Smooth muscle cell (in vitro differentiated cells): ENCODE data around the gene KCNMB2. TPM values are rescaled to one million over a fixed set of nuclear protein-coding genes. Genes with fewer than 3 reads are reported as not detected.

Source experiments
- DNase-seq: peaks from one replicate; lab custom pipeline; 2025; ENCODE audit not compliant: unreplicated experiment; lab: John Stamatoyannopoulos, UW
- H2AFZ ChIP-seq: fragments of 200-600 bp; sonication (generic); 2 replicates; pipeline ENCODE4 v1.6.0; 2016; ENCODE audit warnings: antibody characterized with exemption, low read depth, mild to moderate bottlenecking
- H3F3A ChIP-seq: fragments of 200-600 bp; sonication (generic); 2 replicates; pipeline ENCODE4 v1.6.0; 2017; ENCODE audit warnings: antibody characterized with exemption, low read depth
- H3K27ac ChIP-seq: fragments of 200-600 bp; sonication (generic); 2 replicates; pipeline ENCODE4 v1.5.1; 2016; ENCODE audit warnings: low read depth, mild to moderate bottlenecking
- H3K27me3 ChIP-seq: fragments of 200-600 bp; sonication (generic); 2 replicates; pipeline ENCODE4 v1.6.1; 2016; ENCODE audit warnings: low read depth, mild to moderate bottlenecking
- H3K36me3 ChIP-seq: fragments of 200-600 bp; sonication (generic); 2 replicates; pipeline ENCODE4 v1.5.1; 2016; ENCODE audit warnings: low read depth
- H3K4me1 ChIP-seq: fragments of 200-600 bp; sonication (generic); 2 replicates; pipeline ENCODE4 v1.5.1; 2016; ENCODE audit warnings: low read depth
- H3K4me2 ChIP-seq: fragments of 200-600 bp; sonication (generic); 2 replicates; pipeline ENCODE4 v1.6.0; 2016; ENCODE audit warnings: mild to moderate bottlenecking
- H3K4me3 ChIP-seq: fragments of 200-600 bp; sonication (generic); 2 replicates; pipeline ENCODE4 v1.5.1; 2016; ENCODE audit warnings: mild to moderate bottlenecking
- H3K79me2 ChIP-seq: fragments of 200-600 bp; sonication (generic); 2 replicates; pipeline ENCODE4 v1.6.0; 2016; ENCODE audit warnings: low read depth, mild to moderate bottlenecking
- H3K9ac ChIP-seq: fragments of 200-600 bp; sonication (generic); 2 replicates; pipeline ENCODE4 v1.6.0; 2016; ENCODE audit warnings: low read depth
- H3K9me3 ChIP-seq: fragments of 200-600 bp; sonication (generic); replicated peaks from 2 replicates; pipeline ENCODE4 v1.5.1; 2016; ENCODE audit warnings: low read depth
- H4K20me1 ChIP-seq: fragments of 200-600 bp; sonication (generic); 2 replicates; pipeline ENCODE4 v1.6.0; 2016; ENCODE audit warnings: low read depth
- CTCF ChIP-seq: fragments of 200-600 bp; sonication (generic); IDR thresholded peaks from 2 replicates; pipeline ENCODE4 v1.5.1; 2017; ENCODE audit warnings: borderline replicate concordance, mild to moderate bottlenecking, antibody characterized with exemption; ENCODE audit not compliant: insufficient read depth, poor library complexity, severe bottlenecking
- WGBS: methylation state at CpG from one replicate; pipeline ENCODE4 v1.1.7; 2016; ENCODE audit warnings: low lambda C conversion rate; 5-methylcytosine and 5-hydroxymethylcytosine counted together
- polyA plus RNA-seq: library from polyadenylated mRNA; unstranded; fragments of >200 nt; fragmentation: Nextera tagmentation; extraction: Ambion mirVana; gene quantifications from 2 replicates; pipeline ENCODE4 v1.2.1, GENCODE V29; 2016
- total RNA-seq: library from RNA; depleted of rRNA; stranded (reverse); fragments of >200 nt; gene quantifications from 2 replicates; pipeline ENCODE4 v1.2.3, GENCODE V29; 2014

KCNMB2 gene
- total and polyA plus RNA-seq, 2 experiments from 2014 or later, result 0.09 TPM; not detected in 1

- no peak for TF ChIP-seq CTCF
- Histone ChIP-seq H4K20me1 (no peaks in the 10 kb centered on the region), H3K9ac (no peak overlapping the region), H3K4me2 (no peak overlapping the region), H3K4me1 (no peaks in the 10 kb centered on the region), H3K36me3 (no peaks in the 10 kb centered on the region), H3F3A (no peaks in the 10 kb centered on the region), H2AFZ (no peak overlapping the region), H3K79me2 (no peaks in the 10 kb centered on the region), H3K27ac (no peak overlapping the region), H3K27me3 (no peaks in the 10 kb centered on the region), H3K4me3 (no peak overlapping the region), H3K9me3 (no peaks in the 10 kb centered on the region)
- WGBS, result 85% methylated on average over 4 of the region's 4 CpGs
- no peak for DNase-seq
Observed at GRCh38 chr3:178562143-178562946, 26.1 kb downstream of the KCNMB2 start.

- Histone ChIP-seq H3K4me1 (no peaks in the 10 kb centered on the region), H4K20me1 (no peaks in the 10 kb centered on the region), H3K4me2 (no peak overlapping the region), H3K9me3 (no peaks in the 10 kb centered on the region), H3K4me3 (no peak overlapping the region), H3K79me2 (no peaks in the 10 kb centered on the region), H3K27me3 (no peaks in the 10 kb centered on the region), H2AFZ (no peak overlapping the region), H3K27ac (no peak overlapping the region), H3F3A (no peaks in the 10 kb centered on the region), H3K36me3 (no peaks in the 10 kb centered on the region), H3K9ac (no peak overlapping the region)
- 58% methylated on average over 1 of the region's 1 CpG for WGBS
- no peak for TF ChIP-seq CTCF
- DNase-seq, result no peak
Observed at GRCh38 chr3:178562947-178563232, 26.7 kb downstream of the KCNMB2 start.

- H3K4me3 ChIP-seq, result no peak overlapping the region
- H3K4me2 ChIP-seq, result peak overlapping the region; percentile 8
- no peak for TF ChIP-seq CTCF
- H3K27ac ChIP-seq, result no peak overlapping the region
- H4K20me1 ChIP-seq, result no peaks in the 10 kb centered on the region
- H3K79me2 ChIP-seq, result no peaks in the 10 kb centered on the region
- H3K9ac ChIP-seq, result no peak overlapping the region
- H3K27me3 ChIP-seq, result no peaks in the 10 kb centered on the region
- H3K4me1 ChIP-seq, result no peaks in the 10 kb centered on the region
- DNase-seq, result no peak
- no peaks in the 10 kb centered on the region for H3F3A ChIP-seq
- no peak overlapping the region for H2AFZ ChIP-seq
- no peaks in the 10 kb centered on the region for H3K9me3 ChIP-seq
- no peaks in the 10 kb centered on the region for H3K36me3 ChIP-seq
- WGBS, result 70% methylated on average over 3 of the region's 3 CpGs
Observed at GRCh38 chr3:178567611-178568010, 31.4 kb downstream of the KCNMB2 start.

- Histone ChIP-seq H3K9me3 (no peaks in the 10 kb centered on the region), H3K4me3 (no peak overlapping the region), H3K9ac (no peak overlapping the region), H3K4me1 (no peaks in the 10 kb centered on the region), H3K4me2 (peak overlapping the region; percentile 8), H3K36me3 (no peaks in the 10 kb centered on the region), H3K27me3 (no peaks in the 10 kb centered on the region), H3K79me2 (no peaks in the 10 kb centered on the region), H3K27ac (no peak overlapping the region), H4K20me1 (no peaks in the 10 kb centered on the region), H3F3A (no peaks in the 10 kb centered on the region), H2AFZ (no peak overlapping the region)
- no peak for TF ChIP-seq CTCF
- 14% methylated on average over 2 of the region's 2 CpGs for WGBS
- no peak for DNase-seq
Observed at GRCh38 chr3:178568155-178568731, 32.0 kb downstream of the KCNMB2 start.
